H1 (cell line): ENCODE measurements around the gene OR2AG2. TPM values are rescaled to one million over a fixed set of nuclear protein-coding genes. Genes with fewer than 3 reads are reported as not detected.

ENCODE experiments used
- CTCF ChIA-PET: fragments of 300-600 bp; sonication (Branson Sonifier 250); formaldehyde crosslinking; loops from one replicate; lab custom pipeline; 2021; ENCODE audit not compliant: partially characterized antibody; lab: Charles Lee
- POLR2A ChIA-PET: fragments of 300-600 bp; sonication (Branson Sonifier 250); formaldehyde crosslinking; loops from one replicate; lab custom pipeline; 2021; ENCODE audit warnings: inconsistent platforms; ENCODE audit not compliant: partially characterized antibody; lab: Charles Lee
- DNase-seq, 2 experiments: peaks; one replicate each; pipeline versions ENCODE4 v3.0.0 to v3.0.0-alpha.2; 2010 to 2022; ENCODE audit warnings: low spot score in 2 of 2, low read depth in 1 of 2, mixed read lengths in 1 of 2
- FAIRE-seq: peaks from 2 replicates; lab custom pipeline; 2011; peaks lifted over from hg19 to GRCh38; lab: Jason Lieb, UNC
- H2AFZ ChIP-seq: 2 replicates; pipeline ENCODE4 v1.8.1; 2012; ENCODE audit warnings: low read length, inconsistent platforms
- H2AK5ac ChIP-seq: 2 replicates; pipeline ENCODE4 v1.6.1; 2013; ENCODE audit warnings: low read depth, low read length
- H2BK120ac ChIP-seq: replicated peaks from 2 replicates; pipeline ENCODE3; 2013; ENCODE audit warnings: low read depth, low read length, inconsistent platforms
- H2BK12ac ChIP-seq: 2 replicates; pipeline ENCODE4 v1.6.1; 2013; ENCODE audit warnings: low read depth, low read length
- H2BK15ac ChIP-seq: 2 replicates; pipeline ENCODE4 v1.6.1; 2013; ENCODE audit warnings: low read length
- H2BK20ac ChIP-seq: 2 replicates; pipeline ENCODE4 v1.6.1; 2013; ENCODE audit warnings: low read length
- H2BK5ac ChIP-seq: 2 replicates; pipeline ENCODE4 v1.6.1; 2013; ENCODE audit warnings: low read depth, low read length
- H3K14ac ChIP-seq: 2 replicates; pipeline ENCODE4 v1.6.1; 2013; ENCODE audit warnings: inconsistent platforms; ENCODE audit not compliant: insufficient read length
- H3K18ac ChIP-seq: 2 replicates; pipeline ENCODE4 v1.6.1; 2013; ENCODE audit warnings: low read length; ENCODE audit errors: extremely low read depth
- H3K23ac ChIP-seq: 2 replicates; pipeline ENCODE4 v1.6.1; 2013; ENCODE audit warnings: inconsistent platforms; ENCODE audit not compliant: insufficient read length
- H3K23me2 ChIP-seq: 2 replicates; pipeline ENCODE4 v1.6.1; 2013; ENCODE audit warnings: low read depth, low read length
- H3K27ac ChIP-seq: 2 replicates; pipeline ENCODE4 v1.6.1; 2011; ENCODE audit warnings: low read depth, low read length, inconsistent platforms
- H3K27me3 ChIP-seq, 4 experiments: replicated peaks in 1 of 4; 1 replicate in 1 of 4; 2 replicates in 3 of 4; pipeline versions ENCODE4 v1.6.1 to v1.8.1; 2011 to 2013; ENCODE audit warnings: low read length in 3 of 4, mild to moderate bottlenecking in 3 of 4, inconsistent platforms in 2 of 4, mixed read lengths in 2 of 4, moderate library complexity in 1 of 4; ENCODE audit not compliant: control insufficient read depth in 3 of 4, insufficient read depth in 3 of 4; ENCODE audit errors: extremely low read depth in 1 of 4
- H3K36me3 ChIP-seq, 4 experiments: 2 replicates each; pipeline versions ENCODE4 v1.6.1 to v1.8.1; 2011 to 2013; ENCODE audit warnings: mild to moderate bottlenecking in 4 of 4, low read length in 3 of 4, moderate library complexity in 2 of 4, control low read depth in 1 of 4, inconsistent platforms in 1 of 4; ENCODE audit not compliant: insufficient read depth in 4 of 4, control insufficient read depth in 2 of 4
- H3K4ac ChIP-seq: replicated peaks from 2 replicates; pipeline ENCODE3; 2013; ENCODE audit warnings: low read length, low read depth, mixed read lengths, inconsistent platforms; ENCODE audit not compliant: insufficient read length
- H3K4me1 ChIP-seq, 4 experiments: replicated peaks in 1 of 4; 1 replicate in 1 of 4; 2 replicates in 3 of 4; pipeline versions ENCODE4 v1.6.1 to v1.8.1; 2011 to 2013; ENCODE audit warnings: low read length in 3 of 4, inconsistent platforms in 2 of 4, mixed read lengths in 1 of 4; ENCODE audit not compliant: insufficient read depth in 4 of 4, control insufficient read depth in 3 of 4
- H3K4me2 ChIP-seq, 2 experiments: 2 replicates each; pipeline versions ENCODE4 v1.6.1 to v1.8.1; 2011 to 2013; ENCODE audit warnings: low read depth in 2 of 2, low read length in 2 of 2, control low read depth in 1 of 2, inconsistent platforms in 1 of 2, mild to moderate bottlenecking in 1 of 2; ENCODE audit not compliant: insufficient read depth in 1 of 2
- H3K4me3 ChIP-seq, 4 experiments: fragments of 200-600, 300-600 bp in 1 of 4; sonication (generic), shearing (Covaris generic), sonication (Bioruptor Twin) in 1 of 4; 2 replicates each; pipeline versions ENCODE4 v1.5.1 to v1.8.1; 2011 to 2016; ENCODE audit warnings: low read length in 4 of 4, low read depth in 3 of 4, control low read depth in 2 of 4, inconsistent platforms in 2 of 4, mild to moderate bottlenecking in 2 of 4, mixed read lengths in 1 of 4, moderate library complexity in 1 of 4; ENCODE audit not compliant: insufficient read depth in 2 of 4; ENCODE audit errors: extremely low read depth in 1 of 4
- H3K56ac ChIP-seq: replicated peaks from 2 replicates; pipeline ENCODE3; 2013; ENCODE audit warnings: low read depth, mild to moderate bottlenecking, mixed read lengths, low read length, inconsistent platforms; ENCODE audit not compliant: insufficient read length
- H3K79me1 ChIP-seq: 2 replicates; pipeline ENCODE4 v1.6.1; 2013; ENCODE audit warnings: low read depth, low read length, control low read depth
- H3K79me2 ChIP-seq, 2 experiments: 2 replicates each; pipeline versions ENCODE4 v1.6.1 to v1.8.1; 2012 to 2013; ENCODE audit warnings: low read length in 2 of 2, mild to moderate bottlenecking in 2 of 2, inconsistent platforms in 1 of 2; ENCODE audit not compliant: insufficient read depth in 2 of 2, control insufficient read depth in 1 of 2
- H3K9ac ChIP-seq, 4 experiments: replicated peaks in 1 of 4; 1 replicate in 1 of 4; 2 replicates in 3 of 4; pipeline versions ENCODE4 v1.6.1 to v1.8.1; 2011 to 2013; ENCODE audit warnings: low read depth in 3 of 4, low read length in 3 of 4, control low read depth in 2 of 4, mild to moderate bottlenecking in 2 of 4, moderate library complexity in 2 of 4, inconsistent platforms in 1 of 4; ENCODE audit errors: extremely low read depth in 1 of 4
- H3K9me3 ChIP-seq, 2 experiments: 2 replicates each; pipeline versions ENCODE4 v1.6.1 to v1.8.1; 2012 to 2013; ENCODE audit warnings: mild to moderate bottlenecking in 2 of 2, moderate library complexity in 2 of 2, control low read depth in 1 of 2, inconsistent platforms in 1 of 2, low read depth in 1 of 2, low read length in 1 of 2, mixed read lengths in 1 of 2; ENCODE audit not compliant: insufficient read depth in 2 of 2
- H4K20me1 ChIP-seq, 2 experiments: replicated peaks in 1 of 2; 2 replicates each; pipeline versions ENCODE3 to v1.8.1; 2011 to 2013; ENCODE audit warnings: inconsistent platforms in 2 of 2, low read length in 2 of 2, mild to moderate bottlenecking in 1 of 2; ENCODE audit not compliant: insufficient read depth in 2 of 2, control insufficient read depth in 1 of 2
- H4K5ac ChIP-seq: 2 replicates; pipeline ENCODE4 v1.6.1; 2013; ENCODE audit warnings: low read length, low read depth, mixed read lengths, inconsistent platforms; ENCODE audit not compliant: insufficient read length
- H4K8ac ChIP-seq: 2 replicates; pipeline ENCODE4 v1.8.0; 2013; ENCODE audit warnings: mild to moderate bottlenecking, moderate library complexity, low read length, inconsistent platforms; ENCODE audit not compliant: insufficient read depth; ENCODE audit errors: extremely low read depth
- H4K91ac ChIP-seq: replicated peaks from 2 replicates; pipeline ENCODE3; 2013; ENCODE audit warnings: low read length, mixed read lengths, inconsistent platforms; ENCODE audit not compliant: insufficient read length
- ATF2 ChIP-seq: IDR thresholded peaks from 2 replicates; pipeline ENCODE4 v1.6.1; 2012; ENCODE audit warnings: low read length, inconsistent platforms
- CHD2 ChIP-seq: IDR thresholded peaks from 2 replicates; pipeline ENCODE4 v1.6.1; 2012; ENCODE audit warnings: low read length, improper control_type of control experiment
- MAFK ChIP-seq: IDR thresholded peaks from 2 replicates; pipeline ENCODE4 v1.6.1; 2012; ENCODE audit warnings: low read depth, mild to moderate bottlenecking, improper control_type of control experiment, low read length
- POLR2AphosphoS5 ChIP-seq: IDR thresholded peaks from 2 replicates; pipeline ENCODE4 v1.6.1; 2011; ENCODE audit warnings: low read depth, low read length
- RNF2 ChIP-seq: fragments of 200-900, 300-1000 bp; sonication (generic); IDR thresholded peaks from 2 replicates; pipeline ENCODE4 v1.7.1; 2016; ENCODE audit warnings: borderline replicate concordance, low read depth, mild to moderate bottlenecking, antibody characterized with exemption, low read length; ENCODE audit not compliant: poor library complexity, severe bottlenecking; ENCODE audit errors: missing control alignments
- SIN3A ChIP-seq, 2 experiments: IDR thresholded peaks in 1 of 2; conservative IDR thresholded peaks in 1 of 2; 2 replicates each; pipeline ENCODE4 v1.6.1; 2011 to 2012; ENCODE audit warnings: low read length in 2 of 2, improper control_type of control experiment in 1 of 2, low read depth in 1 of 2, mild to moderate bottlenecking in 1 of 2
- SP1 ChIP-seq: IDR thresholded peaks from 2 replicates; pipeline ENCODE4 v1.6.1; 2011; ENCODE audit warnings: low read depth, low read length
- SUZ12 ChIP-seq: fragments of 200-600 bp; sonication (generic); IDR thresholded peaks from 2 replicates; pipeline ENCODE4 v1.6.1; 2012; ENCODE audit warnings: mild to moderate bottlenecking, inconsistent platforms, low read length, moderate library complexity, mixed read lengths
- TCF12 ChIP-seq: IDR thresholded peaks from 2 replicates; pipeline ENCODE4 v1.6.1; 2011; ENCODE audit warnings: low read depth, mild to moderate bottlenecking, low read length
- TEAD4 ChIP-seq: IDR thresholded peaks from 2 replicates; pipeline ENCODE4 v1.6.1; 2012; ENCODE audit warnings: low read depth, low read length, inconsistent platforms, mixed read lengths
- USF2 ChIP-seq: IDR thresholded peaks from 2 replicates; pipeline ENCODE4 v1.6.1; 2011; ENCODE audit warnings: low read length, improper control_type of control experiment
- WGBS, 2 experiments: shearing (Covaris generic) in 1 of 2; methylation state at CpG; one replicate each; pipeline versions ENCODE4 v1.1.6 to v1.1.7; 2013 to 2015; ENCODE audit warnings: low lambda C conversion rate in 2 of 2, mixed read lengths in 2 of 2, inconsistent platforms in 1 of 2, low coverage in 1 of 2, missing lambda C conversion rate in 1 of 2; ENCODE audit not compliant: insufficient replicate concordance in 2 of 2, insufficient coverage in 1 of 2, insufficient read length in 1 of 2; ENCODE audit errors: extremely low coverage in 1 of 2, missing lambda C conversion rate in 1 of 2; 5-methylcytosine and 5-hydroxymethylcytosine counted together
- polyA plus RNA-seq, 7 experiments: library from polyadenylated mRNA; depleted of rRNA in 3 of 7; stranded (reverse) in 5 of 7; unstranded in 2 of 7; fragments of >200 nt in 5 of 7; fragments of 200-250 nt in 2 of 7; gene quantifications; 1 replicate in 5 of 7; 2 replicates in 1 of 7; 4 replicates in 1 of 7; pipeline versions ENCODE4 v1.2.1 to v1.2.3, GENCODE V29; 2011 to 2013; ENCODE audit warnings: missing spikeins in 2 of 7, mixed read lengths in 2 of 7
- total RNA-seq: library from RNA; stranded (reverse); fragmentation: NEBNext Ultra II Directional; extraction: Animal tissue kit (Norgen Biotek cat#: 25700); gene quantifications from 2 replicates; pipeline ENCODE4 v1.2.1, GENCODE V29; 2021

Gene OR2AG2
- total and polyA plus RNA-seq, 2 of the 8 experiments (the other 6 are each of a cell fraction or from before 2014, with no cell fraction given): 0.22 to 0.74 TPM

GRCh38 chr11:6735306-6735705, 36.5 kb downstream of the OR2AG2 start:
- Histone ChIP-seq H3K36me3 (no peaks in the 10 kb centered on the region), H4K91ac (no peak overlapping the region), H2BK20ac (no peak overlapping the region), H4K8ac (no peak overlapping the region), H3K4me2 (no peak overlapping the region), H3K56ac (no peak overlapping the region), H4K5ac (no peak overlapping the region), H3K27me3 (no peaks in the 10 kb centered on the region), H3K4me1 (no peaks in the 10 kb centered on the region), H4K20me1 (no peaks in the 10 kb centered on the region), H3K79me1 (no peaks in the 10 kb centered on the region), H2AFZ (no peak overlapping the region), H3K9ac (no peak overlapping the region), H3K23ac (no peak overlapping the region), H3K79me2 (no peaks in the 10 kb centered on the region), H3K4ac (no peak overlapping the region), H3K4me3 (no peak overlapping the region), H2BK5ac (no peak overlapping the region), H2AK5ac (no peak overlapping the region), H3K9me3 (0 out of 4 replicates have a peak, but pooled peaks cover 0 to 3% of the 10 kb centered on the region in 2 experiments), H3K14ac (no peak overlapping the region), H3K27ac (no peak overlapping the region), H2BK120ac (no peak overlapping the region), H2BK15ac (no peak overlapping the region), H2BK12ac (no peak overlapping the region), H3K23me2 (no peaks in the 10 kb centered on the region), H3K18ac (no peak overlapping the region)
- ChIA-PET CTCF (interaction anchor here (1.2 to 7.8 kb wide), 2 partner anchors 21 to 30 kb away, joined by 3 to 110 read pairs; no protein-coding TSS in a partner anchor), POLR2A (no interaction called here)
- DNase-seq: no peak
- 88% methylated on average over 3 of the region's 3 CpGs; no CpG with 5 or more reads in 1 of the 2 experiments for WGBS, 2 experiments
- TF ChIP-seq CHD2: no peak
- no peak for TF ChIP-seq ATF2
- no peak for TF ChIP-seq TEAD4
- no peak for TF ChIP-seq SIN3A (conservative IDR thresholded peaks at IDR 0.05 in 1 of 2, IDR thresholded peaks at IDR 0.05 in 1 of 2; ENCODE audit: low read depth in 1 of 2, low read length in 2 of 2)
- no peak for TF ChIP-seq USF2
- no peak for TF ChIP-seq RNF2
- no peak for TF ChIP-seq SP1
- no peak for TF ChIP-seq SUZ12
- no peak for TF ChIP-seq TCF12
- TF ChIP-seq POLR2AphosphoS5: no peak
- no peak for TF ChIP-seq MAFK
- FAIRE-seq: no peak
